NCI-H2029 treated with DMSO at 0.1 percent for 48 hours (cell line): ENCODE measurements around the gene RNF4.
"Not testable (repeated sequence)": the region's sequence is repeated elsewhere in the genome, so short reads cannot be mapped to it uniquely, and the experiment has no call there.

ENCODE experiments used
- DNase-seq: peaks from one replicate; lab custom pipeline; 2025; lab: John Stamatoyannopoulos, UW

RNF4 gene

DNA sequence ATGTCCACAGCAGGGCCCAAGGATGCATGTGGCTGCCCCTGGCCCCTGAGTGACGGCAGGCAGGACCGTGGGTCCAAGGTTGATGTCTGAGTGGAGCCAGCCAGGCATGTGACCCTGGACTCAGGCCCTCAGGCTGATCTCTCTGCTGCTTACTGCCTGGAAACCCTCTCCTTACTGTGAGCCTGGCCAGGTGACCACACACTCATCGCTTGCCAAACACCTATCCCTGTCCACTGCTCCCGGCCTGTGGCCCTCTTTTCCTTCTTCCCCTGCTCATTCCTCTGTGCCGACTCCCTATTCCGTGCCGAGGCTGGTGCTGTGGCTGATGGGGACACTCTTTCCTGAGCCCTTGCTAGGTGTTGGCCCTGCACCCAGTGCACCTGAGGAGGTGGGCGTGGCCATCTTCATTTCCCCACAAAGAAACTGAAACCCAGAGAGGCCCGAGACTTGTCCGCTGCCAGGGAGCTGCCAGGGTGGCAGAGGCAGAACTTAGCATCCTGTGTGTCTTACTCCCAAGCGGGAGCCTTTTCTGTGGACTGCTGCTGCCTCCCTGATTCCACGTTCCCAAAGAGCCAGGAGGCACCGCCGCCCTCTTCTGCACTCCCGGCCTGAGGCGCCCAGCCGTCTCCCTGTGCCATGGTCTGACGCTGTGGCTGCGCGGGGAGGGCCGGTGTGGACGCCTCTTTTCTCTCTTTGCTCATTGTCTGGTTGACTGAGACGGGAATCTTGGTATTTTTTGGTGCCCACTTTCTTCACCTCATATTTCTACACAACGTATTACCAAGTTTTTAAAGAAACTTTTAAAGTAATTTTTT is 11.2 kb upstream of the RNF4 start:
- no peak for DNase-seq

DNA sequence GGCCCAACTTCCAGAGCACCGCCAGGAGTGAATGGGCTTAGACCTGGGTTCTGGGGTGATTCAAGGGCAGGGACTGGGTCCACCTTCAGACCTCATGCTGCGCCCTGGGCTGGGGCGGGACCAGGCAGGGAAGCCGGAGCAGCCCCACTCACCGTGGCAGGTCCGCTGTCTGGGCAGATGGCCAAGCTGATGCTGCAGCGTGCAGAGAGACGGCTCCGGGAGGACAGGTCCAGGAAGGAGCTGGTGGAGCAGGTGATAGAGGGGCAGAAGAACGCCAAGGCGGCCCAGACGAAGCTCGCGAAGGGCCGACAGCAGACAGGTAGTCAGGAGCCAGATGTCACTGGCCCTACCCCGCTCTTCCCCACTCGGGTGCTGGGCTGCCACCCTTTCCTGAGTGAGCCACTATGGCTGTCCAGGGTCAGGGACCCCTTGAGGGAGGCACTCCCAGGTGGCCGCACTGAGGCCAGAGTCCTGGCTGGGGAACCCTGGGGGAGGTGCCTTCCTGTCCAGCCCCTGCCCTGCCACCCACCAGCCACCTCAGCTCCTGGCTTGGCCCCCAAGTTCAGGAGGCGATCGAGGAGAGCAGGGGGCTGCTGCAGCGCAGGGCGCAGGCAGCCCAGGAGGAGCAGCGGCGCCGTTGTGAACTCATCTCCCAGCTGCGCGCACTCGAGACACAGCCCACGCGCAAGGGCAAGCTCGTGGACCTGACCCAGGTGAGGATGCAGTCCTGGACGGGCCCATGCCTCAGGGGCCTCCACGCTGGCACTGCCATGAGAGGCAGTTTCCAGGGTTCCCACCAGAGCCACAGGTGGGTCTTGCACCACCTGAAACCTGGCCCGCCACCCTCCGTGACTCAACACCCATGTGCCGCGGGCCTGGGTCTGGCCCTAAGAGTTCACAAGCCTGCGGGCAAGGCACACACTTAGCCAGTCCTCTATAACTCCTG is 10.1 kb upstream of the RNF4 start:
- DNase-seq: no peak

DNA sequence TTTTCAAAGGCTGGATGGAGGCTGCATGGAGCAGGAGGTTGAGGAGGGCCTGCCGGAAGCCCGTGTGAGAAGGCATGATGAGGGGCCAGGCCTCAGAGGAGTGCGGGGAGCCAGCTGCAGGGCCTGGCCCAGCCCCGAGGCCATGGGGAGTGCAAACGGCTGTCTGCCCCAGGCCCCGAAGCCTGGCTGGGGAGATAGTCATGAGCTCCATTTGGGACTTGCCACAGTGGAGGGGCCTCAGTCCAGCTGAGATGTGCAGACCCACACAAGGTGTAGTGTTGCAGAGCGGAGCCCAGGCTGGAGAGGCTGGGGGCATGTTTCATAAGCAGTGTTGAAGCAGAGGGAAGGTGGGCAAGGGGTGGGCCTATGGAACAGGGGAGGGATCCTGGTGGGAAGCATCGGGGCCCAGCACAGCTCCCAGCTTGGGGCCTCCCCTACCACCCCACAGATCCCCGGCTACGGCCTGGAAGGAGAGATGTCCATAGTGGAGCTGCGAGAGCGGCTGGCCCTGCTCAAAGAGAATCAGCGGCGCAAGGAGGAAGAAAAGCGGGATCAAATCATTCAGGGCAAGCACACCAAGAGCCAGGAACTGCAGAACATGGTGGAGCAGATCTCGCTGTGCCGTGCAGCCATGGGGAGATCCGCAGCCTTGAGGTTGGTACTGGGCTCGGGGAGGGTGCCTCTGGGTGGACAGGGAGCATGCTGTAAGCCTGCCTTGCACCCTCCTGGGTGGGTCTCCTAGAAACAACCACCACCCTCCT is 9.1 kb upstream of the RNF4 start:
- DNase-seq: no peak

DNA sequence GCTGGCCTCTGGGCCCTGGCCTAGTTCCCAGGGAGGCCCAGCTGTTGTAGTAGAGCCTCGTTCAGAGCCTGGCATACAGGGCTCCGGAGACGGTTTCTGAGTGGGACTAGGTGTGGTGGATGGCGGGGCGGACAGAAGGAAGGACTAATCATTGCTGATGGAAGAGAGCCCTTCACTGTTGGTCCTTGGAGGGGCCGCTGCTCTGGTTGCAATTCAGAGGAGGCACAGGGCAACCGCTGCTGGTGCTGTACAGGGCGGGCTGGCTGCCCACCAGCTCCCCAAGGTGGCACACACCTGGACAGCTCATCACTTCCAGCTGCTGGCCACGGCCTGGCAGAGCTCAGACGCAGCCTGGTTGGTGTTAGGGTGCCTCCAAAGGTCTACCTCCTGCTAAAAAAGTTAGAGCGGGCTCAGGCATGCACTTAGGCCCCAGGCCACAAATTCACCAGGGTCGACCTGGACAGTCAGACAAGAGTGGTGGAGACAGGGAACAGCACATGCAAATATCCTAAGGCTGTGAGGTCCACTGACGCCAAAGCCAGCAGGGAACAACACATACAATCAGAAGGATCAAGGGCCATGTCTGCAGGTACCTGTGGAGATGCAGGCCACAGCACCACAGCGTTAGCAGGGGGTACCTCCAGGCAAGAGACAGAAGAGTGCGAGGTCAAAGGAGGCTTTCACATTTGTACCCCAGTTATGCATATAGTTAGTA is 7.5 kb upstream of the RNF4 start:
- DNase-seq: no peak

DNA sequence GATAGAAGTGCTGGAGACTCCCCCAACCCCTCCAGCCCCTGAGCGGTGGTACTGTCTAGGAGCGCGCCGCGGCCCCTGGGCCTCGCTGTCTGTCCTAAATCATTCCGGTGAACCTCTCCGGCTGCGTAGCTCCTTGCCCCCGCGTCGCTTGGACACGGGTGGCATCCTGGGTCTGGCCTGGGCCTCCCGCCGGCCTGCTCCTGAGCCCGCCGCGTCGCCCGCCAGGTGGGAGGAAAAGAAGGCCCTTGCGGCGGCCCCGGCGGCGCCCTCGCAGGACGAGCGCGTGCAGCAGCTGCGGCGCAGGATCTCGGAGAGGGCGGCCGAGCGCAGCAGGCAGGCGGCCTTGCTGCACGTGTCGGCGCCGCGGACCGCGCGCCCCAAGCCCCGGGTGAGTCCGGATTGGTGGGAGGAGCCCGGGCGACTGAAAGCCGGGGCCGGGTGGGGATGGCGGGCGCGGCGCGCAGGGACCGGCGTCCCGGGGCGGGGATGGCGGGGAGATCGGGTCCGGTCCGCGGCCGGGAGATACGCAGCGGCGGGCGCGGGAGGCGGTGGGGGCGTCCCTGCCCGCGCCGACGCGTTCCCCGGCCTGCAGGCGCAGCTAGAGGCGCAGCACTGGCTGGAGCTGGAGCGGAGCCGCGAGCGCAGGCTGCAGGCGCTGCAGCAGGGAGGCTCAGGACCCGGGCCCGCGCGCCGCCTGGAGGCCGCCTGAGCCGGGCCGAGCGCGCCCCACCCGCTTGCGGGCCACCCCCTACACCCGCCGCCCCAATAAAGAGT is 6.5 kb upstream of the RNF4 start:
- DNase-seq: no peak

DNA sequence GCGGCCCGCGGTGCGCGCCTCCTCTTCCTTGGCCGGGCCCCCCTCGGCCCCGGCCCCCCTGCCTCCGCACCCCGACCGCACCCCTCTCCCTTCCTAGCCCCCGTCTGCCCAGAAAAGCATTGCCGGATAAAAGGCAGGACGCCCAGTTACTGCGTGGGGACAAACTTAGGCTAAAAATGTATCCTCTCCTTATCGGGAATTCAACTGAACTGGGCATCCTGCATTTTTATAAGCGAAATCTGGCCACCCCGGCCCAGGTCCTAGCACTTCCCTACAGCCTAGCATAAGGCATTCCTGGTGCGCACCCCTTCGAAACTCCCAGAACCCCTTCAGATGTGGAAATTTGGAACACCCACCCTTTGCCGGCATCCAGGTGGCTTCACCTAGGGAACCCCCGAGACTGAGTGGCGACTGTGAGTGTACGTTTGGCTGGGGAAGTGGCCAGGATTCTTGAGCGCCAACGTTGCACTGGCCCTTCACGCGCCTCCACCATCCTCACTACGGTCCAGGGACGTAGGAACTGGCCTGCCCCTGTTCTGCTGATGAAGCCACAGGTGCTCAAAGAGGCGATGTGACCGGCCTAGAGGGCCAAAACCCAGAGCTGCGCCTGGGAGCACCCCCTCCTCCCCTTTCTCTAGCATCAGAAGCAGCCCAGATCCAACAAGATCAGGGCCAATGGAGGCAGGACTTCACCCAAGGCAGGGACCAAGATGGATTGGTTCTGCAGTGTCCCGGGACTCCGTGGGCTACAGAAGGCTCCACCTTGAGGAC is 5.7 kb upstream of the RNF4 start:
- DNase-seq: no peak

DNA sequence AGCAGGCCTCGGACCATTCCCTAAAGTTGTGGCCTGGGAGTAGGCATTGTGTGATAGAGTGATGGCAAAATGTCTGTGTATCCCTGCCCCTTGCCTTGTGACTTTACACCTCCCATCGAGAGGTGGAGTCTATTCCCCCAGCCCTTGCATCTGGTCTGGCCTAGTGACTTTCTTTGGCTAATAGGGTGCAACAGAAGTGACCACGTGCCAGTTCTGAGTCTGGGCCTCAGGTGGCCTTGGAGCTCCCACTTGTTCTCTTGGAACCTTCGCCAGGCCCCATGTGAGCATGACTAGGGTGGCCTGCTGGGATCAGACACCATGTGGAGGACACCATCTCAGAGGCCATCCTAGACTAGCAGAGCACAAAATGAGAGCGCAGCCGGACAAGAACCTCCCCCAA is 3.9 kb upstream of the RNF4 start:
- no peak for DNase-seq

DNA sequence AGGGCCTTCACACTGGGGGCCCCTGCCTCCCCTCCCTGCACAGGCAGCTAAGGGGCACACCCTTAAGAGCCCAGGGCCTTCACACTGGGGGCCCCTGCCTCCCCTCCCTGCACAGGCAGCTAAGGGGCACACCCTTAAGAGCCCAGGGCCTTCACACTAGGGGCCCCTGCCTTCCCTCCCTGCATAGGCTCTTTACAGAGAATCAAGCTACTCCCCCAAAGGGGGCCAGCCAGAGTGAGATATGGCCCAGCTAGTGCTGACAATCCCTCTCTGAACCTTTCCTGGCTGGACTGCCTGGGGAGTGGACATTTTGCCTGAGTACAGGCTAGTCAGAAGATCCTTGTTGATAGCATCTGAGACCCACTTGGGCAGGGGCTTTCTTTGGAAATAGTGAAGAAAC is 3.4 kb upstream of the RNF4 start:
- not testable (repeated sequence) for DNase-seq

DNA sequence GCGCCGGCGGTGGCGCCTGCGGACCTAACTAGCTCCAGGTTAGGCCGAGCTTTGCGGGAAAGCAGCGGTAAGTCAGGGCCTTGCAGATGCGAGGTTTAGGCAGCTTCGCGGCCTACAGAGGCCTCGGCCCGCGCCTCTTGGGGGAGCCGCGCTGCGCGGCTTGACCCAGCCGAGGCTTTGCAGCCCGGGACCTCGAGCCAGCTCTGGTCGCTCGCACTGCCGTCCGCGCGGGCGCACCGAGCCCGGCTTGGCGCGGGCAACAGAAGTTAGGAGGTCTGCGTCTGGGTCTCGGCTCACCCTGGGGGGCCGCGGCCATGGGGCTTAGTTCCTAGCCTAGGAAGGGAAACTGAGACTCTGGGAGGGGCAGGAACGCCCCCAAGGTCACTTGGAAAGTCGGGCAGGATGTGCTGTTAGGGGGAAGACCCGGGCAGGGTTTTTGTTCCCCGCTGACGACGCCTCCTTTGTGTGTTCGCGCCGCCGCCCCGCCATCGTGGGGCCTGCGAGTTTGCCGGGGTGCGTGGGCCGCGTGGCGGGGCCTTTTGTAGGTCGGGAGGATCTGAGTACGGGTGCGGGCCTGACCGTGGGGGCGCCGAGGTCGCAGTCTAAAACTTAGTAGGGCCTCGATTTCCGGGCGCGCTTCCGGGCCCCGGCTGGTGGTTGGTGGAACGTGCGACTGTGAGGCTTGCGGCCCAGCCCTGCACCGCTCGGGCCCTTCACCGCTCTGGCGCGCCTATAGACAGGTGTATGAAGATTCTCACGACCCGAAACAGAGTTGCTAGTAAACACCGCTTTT is 482 bp downstream of the RNF4 start:
- no peak for DNase-seq

DNA sequence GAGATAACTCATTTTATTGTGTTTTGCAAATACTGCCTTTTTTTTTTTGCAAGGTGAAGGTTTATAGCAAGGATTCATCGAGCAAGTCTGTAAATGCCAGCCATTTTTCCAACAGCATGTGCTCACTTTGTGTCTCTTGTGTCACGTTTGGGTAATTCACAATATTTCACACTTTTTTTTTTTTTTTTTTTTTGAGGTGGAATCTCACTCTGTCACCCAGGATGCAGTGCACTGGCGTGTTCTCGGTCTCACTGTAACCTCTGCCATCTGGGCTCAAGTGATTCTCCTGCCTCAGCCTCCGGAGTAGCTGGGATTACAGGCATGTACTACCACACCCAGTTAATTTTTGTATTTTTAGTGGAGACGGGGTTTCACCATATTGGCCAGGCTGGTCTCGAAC is 1.9 kb downstream of the RNF4 start:
- DNase-seq: no peak

DNA sequence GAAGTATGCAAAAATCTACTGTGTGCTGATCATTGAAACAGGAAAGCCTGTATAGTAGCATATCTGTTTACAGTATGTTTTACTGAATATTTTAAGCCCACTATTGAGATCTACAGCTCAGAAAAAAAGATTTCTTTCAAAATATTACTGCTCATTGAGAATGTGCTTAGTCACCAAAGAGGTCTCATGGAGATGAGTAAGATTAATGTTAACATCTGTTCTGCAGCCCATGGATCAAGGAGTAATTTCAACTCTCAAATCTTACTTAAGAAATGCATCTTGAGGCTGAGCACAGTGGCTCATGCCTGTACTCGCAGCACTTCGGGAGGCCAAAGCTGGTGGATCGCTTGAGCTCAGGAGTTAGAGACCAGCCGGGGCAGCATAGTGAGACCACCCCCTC is 3.3 kb downstream of the RNF4 start:
- no peak for DNase-seq

DNA sequence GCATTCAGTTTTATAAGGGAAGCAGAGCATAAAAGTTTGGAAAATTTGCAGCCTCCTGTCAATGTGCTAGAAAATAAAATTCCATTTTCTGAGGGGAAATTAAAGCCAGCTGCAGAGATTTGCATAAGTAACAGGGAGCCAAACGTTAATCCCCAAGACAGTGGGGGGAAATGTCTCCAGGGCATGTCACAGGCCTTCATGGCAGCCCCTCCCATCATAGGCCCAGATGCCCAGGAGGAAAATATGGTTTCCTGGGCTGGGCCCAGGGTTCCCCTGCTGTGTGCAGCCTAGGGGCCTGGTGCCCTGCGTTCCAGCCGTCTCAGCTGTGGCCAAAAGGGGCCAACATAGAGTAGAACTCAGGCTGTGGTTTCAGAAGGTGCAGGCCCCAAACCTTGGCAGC is 9.3 kb downstream of the RNF4 start:
- DNase-seq: no peak

DNA sequence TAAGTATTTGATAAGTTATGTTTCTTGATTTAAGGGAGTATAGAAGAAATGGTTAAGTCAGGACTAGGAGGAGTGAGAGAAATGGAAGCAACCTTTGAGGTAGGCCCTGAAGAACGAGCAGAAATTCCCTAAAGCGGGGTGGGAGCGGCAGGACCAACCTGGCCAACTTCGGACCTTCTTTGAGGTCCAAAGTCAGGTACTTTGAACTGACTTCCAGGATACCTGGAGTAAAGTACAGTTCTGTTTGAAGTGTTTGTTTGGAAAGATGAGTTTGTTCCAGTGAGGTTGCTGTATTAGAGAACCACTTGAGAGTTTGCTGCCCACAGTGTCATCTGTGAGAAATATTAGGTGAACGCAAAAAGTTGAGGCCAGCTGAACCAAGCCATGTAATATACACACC is 11.7 kb downstream of the RNF4 start:
- DNase-seq: no peak

DNA sequence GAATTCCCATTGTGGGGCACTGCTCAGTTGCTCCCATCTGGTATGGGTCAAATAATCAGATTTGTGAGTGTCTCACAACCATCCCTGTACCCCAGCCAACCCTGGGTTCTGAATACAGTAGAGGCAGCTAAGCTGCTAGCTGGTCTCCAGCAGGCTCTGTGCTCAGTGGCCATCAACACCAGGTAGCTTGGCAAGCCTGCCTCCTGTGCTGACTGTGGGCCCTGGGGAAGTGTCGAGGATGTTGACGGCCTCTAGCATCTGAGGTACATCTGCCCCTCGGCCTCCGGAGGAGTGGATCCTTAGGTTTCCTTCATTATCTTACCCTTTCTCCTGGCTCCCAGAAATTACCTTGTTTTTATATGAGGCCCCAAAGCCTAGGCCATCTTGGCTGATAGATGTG is 13.3 kb downstream of the RNF4 start:
- no peak for DNase-seq

DNA sequence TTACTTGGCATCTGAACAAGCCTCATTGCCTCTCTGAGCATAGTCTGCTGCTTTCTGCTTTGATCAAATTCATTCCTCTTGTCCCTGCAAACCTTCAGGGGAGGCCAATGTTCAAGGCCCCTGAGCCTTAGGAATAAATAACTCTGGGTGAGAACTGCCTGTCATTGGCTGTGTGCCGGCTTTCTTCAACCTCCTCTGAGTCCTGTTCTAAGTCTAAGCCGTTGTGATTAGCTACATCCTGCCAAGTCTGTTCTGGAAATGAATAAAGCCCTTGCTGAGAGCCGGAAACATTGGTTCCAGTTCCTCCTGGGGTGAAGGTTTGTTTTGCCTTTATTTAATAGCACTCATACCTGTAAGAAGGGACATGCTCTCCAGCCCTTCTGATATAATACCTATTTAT is 13.8 kb downstream of the RNF4 start:
- no peak for DNase-seq

DNA sequence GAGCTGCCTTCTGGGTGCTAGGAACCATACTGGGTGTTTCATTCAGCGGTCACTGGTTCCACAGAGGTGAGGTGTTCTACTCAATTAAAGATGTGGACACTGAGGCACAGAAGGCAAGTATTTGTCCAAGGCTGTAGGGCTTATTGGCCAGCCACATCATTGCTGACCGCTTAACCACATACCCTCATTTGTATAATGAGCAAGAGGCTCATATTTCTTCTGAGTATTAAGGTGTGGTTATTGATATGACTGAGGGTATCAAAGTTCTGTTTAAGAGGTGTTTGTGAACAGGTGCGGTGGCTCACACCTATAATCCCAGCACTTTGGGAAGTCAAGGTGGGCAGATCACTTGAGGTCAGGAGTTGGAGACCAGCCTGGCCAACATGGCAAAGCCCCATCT is 14.3 kb downstream of the RNF4 start:
- no peak for DNase-seq

DNA sequence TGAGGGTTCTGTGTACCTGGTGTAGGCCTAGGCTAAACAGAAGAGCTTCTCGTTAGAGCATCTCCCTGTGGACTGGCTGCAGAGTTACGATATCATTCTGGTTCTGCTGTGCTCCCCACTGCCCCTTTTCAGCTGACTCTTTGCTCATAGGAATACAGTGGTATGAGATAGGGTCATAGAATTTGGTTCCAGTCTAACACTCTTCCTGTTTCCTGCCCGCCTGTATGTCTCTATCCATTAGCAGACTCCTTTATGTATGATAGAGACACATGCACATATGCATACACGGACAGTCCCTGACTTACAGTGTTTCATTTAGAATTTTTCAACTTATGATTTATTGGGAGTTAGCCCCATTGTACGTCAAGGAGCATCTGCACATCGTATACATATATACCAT is 15.3 kb downstream of the RNF4 start:
- no peak for DNase-seq

DNA sequence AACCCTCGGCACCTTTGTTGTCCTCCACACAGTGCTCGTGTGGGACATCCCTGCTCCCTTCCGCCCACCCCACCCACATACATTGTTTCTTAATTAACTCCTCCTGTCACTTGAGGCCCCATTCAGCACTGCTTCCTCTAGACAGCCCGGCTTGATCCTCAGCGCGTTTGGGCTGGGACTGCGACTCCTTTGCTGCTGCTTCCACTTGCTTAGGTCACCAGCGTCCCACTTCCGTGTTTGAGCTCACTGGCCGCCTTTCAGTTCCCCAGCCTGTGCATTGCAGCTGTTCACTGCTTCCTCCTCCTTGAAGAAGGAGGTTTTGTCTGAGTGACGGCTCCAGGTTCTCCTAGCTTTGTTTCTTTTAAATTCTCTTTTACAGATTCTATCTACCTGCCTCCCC is 16.1 kb downstream of the RNF4 start:
- no peak for DNase-seq

DNA sequence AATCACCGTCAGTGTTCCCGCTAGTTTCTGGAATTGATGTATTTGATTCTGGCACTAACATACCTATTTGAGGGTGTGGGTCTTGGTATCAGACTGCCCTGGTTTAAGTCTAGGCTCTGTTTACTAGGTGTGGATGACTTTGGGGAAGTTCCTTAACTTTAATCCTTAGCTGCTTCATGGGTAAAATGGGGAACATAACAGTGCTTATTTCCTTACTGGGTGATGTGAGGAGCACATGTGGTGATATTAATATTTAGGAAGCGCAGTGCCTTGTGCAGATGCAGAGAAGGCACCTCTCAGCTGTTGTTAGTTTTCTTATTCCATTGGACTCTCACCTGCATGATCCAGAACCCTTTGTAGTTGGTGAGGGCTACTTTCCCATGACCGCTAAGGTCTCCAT is 17.1 kb downstream of the RNF4 start:
- DNase-seq: no peak

DNA sequence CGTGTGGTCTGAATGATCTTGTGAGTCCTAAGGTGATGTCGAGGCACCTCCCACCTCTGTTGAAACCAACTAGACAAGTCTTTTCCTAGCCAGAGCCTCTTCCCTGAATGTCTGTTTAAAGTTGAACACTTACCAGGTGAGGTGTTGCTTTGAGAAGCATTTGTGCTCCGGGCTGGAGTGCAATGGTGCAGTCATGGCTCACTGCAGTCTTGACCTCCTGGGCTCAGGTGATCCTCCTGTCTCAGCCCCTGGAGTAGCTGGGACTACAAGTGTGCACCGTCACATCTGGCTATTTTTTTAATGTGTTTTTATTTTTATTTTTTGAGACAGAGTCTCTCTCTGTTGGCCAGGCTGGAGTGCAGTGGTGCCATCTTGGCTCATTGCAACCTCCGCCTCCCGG is 18.1 kb downstream of the RNF4 start:
- DNase-seq: no peak
